ENCODE results near the gene MAP3K6.
A peak's percentile ranks its signal among the peaks of the same experiment; 100 is the strongest.

GRCh38 chr1:27380766-27381733, 14.3 kb upstream of the MAP3K6 start:
- TF ChIP-seq, protein P1, sequence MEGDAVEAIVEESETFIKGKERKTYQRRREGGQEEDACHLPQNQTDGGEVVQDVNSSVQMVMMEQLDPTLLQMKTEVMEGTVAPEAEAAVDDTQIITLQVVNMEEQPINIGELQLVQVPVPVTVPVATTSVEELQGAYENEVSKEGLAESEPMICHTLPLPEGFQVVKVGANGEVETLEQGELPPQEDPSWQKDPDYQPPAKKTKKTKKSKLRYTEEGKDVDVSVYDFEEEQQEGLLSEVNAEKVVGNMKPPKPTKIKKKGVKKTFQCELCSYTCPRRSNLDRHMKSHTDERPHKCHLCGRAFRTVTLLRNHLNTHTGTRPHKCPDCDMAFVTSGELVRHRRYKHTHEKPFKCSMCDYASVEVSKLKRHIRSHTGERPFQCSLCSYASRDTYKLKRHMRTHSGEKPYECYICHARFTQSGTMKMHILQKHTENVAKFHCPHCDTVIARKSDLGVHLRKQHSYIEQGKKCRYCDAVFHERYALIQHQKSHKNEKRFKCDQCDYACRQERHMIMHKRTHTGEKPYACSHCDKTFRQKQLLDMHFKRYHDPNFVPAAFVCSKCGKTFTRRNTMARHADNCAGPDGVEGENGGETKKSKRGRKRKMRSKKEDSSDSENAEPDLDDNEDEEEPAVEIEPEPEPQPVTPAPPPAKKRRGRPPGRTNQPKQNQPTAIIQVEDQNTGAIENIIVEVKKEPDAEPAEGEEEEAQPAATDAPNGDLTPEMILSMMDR (IDR thresholded peaks at IDR 0.05) = no peak
- TF ChIP-seq POLR2A (IDR thresholded peaks at IDR 0.05) = peak in 1 of 4 donors; percentile 31

Data from esophagus squamous epithelium (tissue), 4 donors.